ENCODE data around the gene MGAM2. TPM values are rescaled to one million over a fixed set of nuclear protein-coding genes. Genes with fewer than 3 reads are reported as not detected.

MGAM2 gene
- total and polyA plus RNA-seq, 2 of the 8 experiments (the other 6 are each of a cell fraction or from before 2014, with no cell fraction given) = 0.02 TPM; not detected in 1

- no peaks in the 10 kb centered on the region for H3K79me1 ChIP-seq (ENCODE audit: low read depth, low read length)
- H3K9ac ChIP-seq (replicated peaks in 1 of 4; ENCODE audit: extremely low read depth in 1 of 4, low read depth in 3 of 4, low read length in 3 of 4) = no peak overlapping the region
- no peak overlapping the region for H2BK15ac ChIP-seq (ENCODE audit: low read length)
- H4K91ac ChIP-seq (replicated peaks; ENCODE audit: insufficient read length, low read length) = no peak overlapping the region
- no peak overlapping the region for H2BK5ac ChIP-seq (ENCODE audit: low read depth, low read length)
- H3K14ac ChIP-seq (ENCODE audit: insufficient read length) = no peak overlapping the region
- H3K23ac ChIP-seq (ENCODE audit: insufficient read length) = no peak overlapping the region
- ChIA-PET POLR2A (ENCODE audit: partially characterized antibody) (no interaction called here), CTCF (ENCODE audit: partially characterized antibody) (interaction anchor here (0.6 to 3.7 kb wide), 14 partner anchors 9 to 208 kb away, joined by 3 to 14 read pairs (median 4); no protein-coding TSS in a partner anchor)
- no peak overlapping the region; the same call in 1 of the 2 replicates for H4K8ac ChIP-seq (ENCODE audit: extremely low read depth, insufficient read depth, low read length)
- H2AK5ac ChIP-seq (ENCODE audit: low read depth, low read length) = no peak overlapping the region
- no peaks in the 10 kb centered on the region for H3K23me2 ChIP-seq (ENCODE audit: low read depth, low read length)
- no peak overlapping the region for H3K4me2 ChIP-seq (ENCODE audit: insufficient read depth in 1 of 2, low read depth in 2 of 2, low read length in 2 of 2)
- no peak overlapping the region for H3K18ac ChIP-seq (ENCODE audit: extremely low read depth, low read length)
- H2BK12ac ChIP-seq (ENCODE audit: low read depth, low read length) = no peak overlapping the region
- H3K27ac ChIP-seq (ENCODE audit: low read depth, low read length) = no peak overlapping the region
- H3K36me3 ChIP-seq (ENCODE audit: control insufficient read depth in 2 of 4, insufficient read depth in 4 of 4, low read length in 3 of 4) = no peaks in the 10 kb centered on the region
- H2AFZ ChIP-seq (ENCODE audit: low read length) = no peak overlapping the region
- H3K56ac ChIP-seq (replicated peaks; ENCODE audit: insufficient read length, low read depth, low read length) = no peak overlapping the region
- no peak overlapping the region for H3K4me3 ChIP-seq (ENCODE audit: extremely low read depth in 1 of 4, insufficient read depth in 2 of 4, low read depth in 3 of 4, low read length in 4 of 4)
- no peaks in the 10 kb centered on the region for H3K4me1 ChIP-seq (replicated peaks in 1 of 4; ENCODE audit: control insufficient read depth in 3 of 4, insufficient read depth in 4 of 4, low read length in 3 of 4)
- FAIRE-seq = no peak
- no peaks in the 10 kb centered on the region for H3K9me3 ChIP-seq (ENCODE audit: insufficient read depth in 2 of 2, low read depth in 1 of 2, low read length in 1 of 2)
- no peak for DNase-seq (ENCODE audit: low read depth in 1 of 2, low spot score in 2 of 2)
- no peak overlapping the region for H4K5ac ChIP-seq (ENCODE audit: insufficient read length, low read depth, low read length)
- peaks cover 0 to 1% (median 0%) of the 10 kb centered on the region in 4 experiments; a peak in 1 of 7 replicates for H3K27me3 ChIP-seq (replicated peaks in 1 of 4; ENCODE audit: control insufficient read depth in 3 of 4, extremely low read depth in 1 of 4, insufficient read depth in 3 of 4, low read length in 3 of 4)
- H2BK120ac ChIP-seq (replicated peaks; ENCODE audit: low read depth, low read length) = no peak overlapping the region
- no peaks in the 10 kb centered on the region for H3K79me2 ChIP-seq (ENCODE audit: control insufficient read depth in 1 of 2, insufficient read depth in 2 of 2, low read length in 2 of 2)
- H2BK20ac ChIP-seq (ENCODE audit: low read length) = no peak overlapping the region
- 93% methylated on average over 4 of the region's 4 CpGs; no CpG with 5 or more reads in 1 of the 2 experiments for WGBS, 2 experiments (ENCODE audit: extremely low coverage in 1 of 2, insufficient coverage in 1 of 2, insufficient read length in 1 of 2, insufficient replicate concordance in 2 of 2, low coverage in 1 of 2, low lambda C conversion rate in 2 of 2, missing lambda C conversion rate in 1 of 2)
- no peaks in the 10 kb centered on the region for H4K20me1 ChIP-seq (replicated peaks in 1 of 2; ENCODE audit: control insufficient read depth in 1 of 2, insufficient read depth in 2 of 2, low read length in 2 of 2)
- no peak overlapping the region for H3K4ac ChIP-seq (replicated peaks; ENCODE audit: insufficient read length, low read depth, low read length)
- TF ChIP-seq SP4 (IDR thresholded peaks at IDR 0.05; ENCODE audit: low read length) (no peak), HDAC2 (IDR thresholded peaks at IDR 0.05; ENCODE audit: borderline replicate concordance in 1 of 2, low read depth in 2 of 2, low read length in 2 of 2) (no peak), RFX5 (IDR thresholded peaks at IDR 0.05; ENCODE audit: borderline replicate concordance, low read depth, low read length) (no peak), EGR1 (IDR thresholded peaks at IDR 0.05; ENCODE audit: borderline replicate concordance, low read depth, low read length) (no peak), RXRA (IDR thresholded peaks at IDR 0.05; ENCODE audit: insufficient read depth, low read depth, low read length) (no peak), RAD21 (IDR thresholded peaks at IDR 0.05 in 1 of 2, conservative IDR thresholded peaks at IDR 0.05 in 1 of 2; ENCODE audit: low read depth in 2 of 2, low read length in 2 of 2) (peak; percentile 34 to 53), FOSL1 (IDR thresholded peaks at IDR 0.05; ENCODE audit: insufficient read depth, low read depth, low read length) (no peak), KDM4A (IDR thresholded peaks at IDR 0.05; ENCODE audit: low read depth, low read length, severe bottlenecking) (no peak), HDAC6 (IDR thresholded peaks at IDR 0.05; ENCODE audit: low read depth, low read length) (no peak), CTCF (IDR thresholded peaks at IDR 0.05; ENCODE audit: control extremely low read depth in 1 of 3, insufficient read depth in 1 of 3, low read depth in 1 of 3, low read length in 3 of 3) (peak; percentile 29 to 41 (median 30); a peak in 3 of 4 replicates), CHD2 (IDR thresholded peaks at IDR 0.05; ENCODE audit: low read length) (no peak)
Observed at GRCh38 chr7:142153400-142153799, 41.9 kb downstream of the MGAM2 start.

All from H1 (cell line).